H1 (cell line): ENCODE measurements around the gene PHLDA1. TPM values are rescaled to one million over a fixed set of nuclear protein-coding genes. Genes with fewer than 3 reads are reported as not detected.

Source experiments
- CTCF ChIA-PET: fragments of 300-600 bp; sonication (Branson Sonifier 250); formaldehyde crosslinking; loops from one replicate; lab custom pipeline; 2021; ENCODE audit not compliant: partially characterized antibody; lab: Charles Lee
- POLR2A ChIA-PET: fragments of 300-600 bp; sonication (Branson Sonifier 250); formaldehyde crosslinking; loops from one replicate; lab custom pipeline; 2021; ENCODE audit warnings: inconsistent platforms; ENCODE audit not compliant: partially characterized antibody; lab: Charles Lee
- DNase-seq, 2 experiments: peaks; one replicate each; pipeline versions ENCODE4 v3.0.0 to v3.0.0-alpha.2; 2010 to 2022; ENCODE audit warnings: low spot score in 2 of 2, low read depth in 1 of 2, mixed read lengths in 1 of 2
- FAIRE-seq: peaks from 2 replicates; lab custom pipeline; 2011; peaks lifted over from hg19 to GRCh38; lab: Jason Lieb, UNC
- H2AFZ ChIP-seq: 2 replicates; pipeline ENCODE4 v1.8.1; 2012; ENCODE audit warnings: low read length, inconsistent platforms
- H2AK5ac ChIP-seq: 2 replicates; pipeline ENCODE4 v1.6.1; 2013; ENCODE audit warnings: low read depth, low read length
- H2BK120ac ChIP-seq: replicated peaks from 2 replicates; pipeline ENCODE3; 2013; ENCODE audit warnings: low read depth, low read length, inconsistent platforms
- H2BK12ac ChIP-seq: 2 replicates; pipeline ENCODE4 v1.6.1; 2013; ENCODE audit warnings: low read depth, low read length
- H2BK15ac ChIP-seq: 2 replicates; pipeline ENCODE4 v1.6.1; 2013; ENCODE audit warnings: low read length
- H2BK20ac ChIP-seq: 2 replicates; pipeline ENCODE4 v1.6.1; 2013; ENCODE audit warnings: low read length
- H2BK5ac ChIP-seq: 2 replicates; pipeline ENCODE4 v1.6.1; 2013; ENCODE audit warnings: low read depth, low read length
- H3K14ac ChIP-seq: 2 replicates; pipeline ENCODE4 v1.6.1; 2013; ENCODE audit warnings: inconsistent platforms; ENCODE audit not compliant: insufficient read length
- H3K18ac ChIP-seq: 2 replicates; pipeline ENCODE4 v1.6.1; 2013; ENCODE audit warnings: low read length; ENCODE audit errors: extremely low read depth
- H3K23ac ChIP-seq: 2 replicates; pipeline ENCODE4 v1.6.1; 2013; ENCODE audit warnings: inconsistent platforms; ENCODE audit not compliant: insufficient read length
- H3K23me2 ChIP-seq: 2 replicates; pipeline ENCODE4 v1.6.1; 2013; ENCODE audit warnings: low read depth, low read length
- H3K27ac ChIP-seq: 2 replicates; pipeline ENCODE4 v1.6.1; 2011; ENCODE audit warnings: low read depth, low read length, inconsistent platforms
- H3K27me3 ChIP-seq, 4 experiments: replicated peaks in 1 of 4; 1 replicate in 1 of 4; 2 replicates in 3 of 4; pipeline versions ENCODE4 v1.6.1 to v1.8.1; 2011 to 2013; ENCODE audit warnings: low read length in 3 of 4, mild to moderate bottlenecking in 3 of 4, inconsistent platforms in 2 of 4, mixed read lengths in 2 of 4, moderate library complexity in 1 of 4; ENCODE audit not compliant: control insufficient read depth in 3 of 4, insufficient read depth in 3 of 4; ENCODE audit errors: extremely low read depth in 1 of 4
- H3K36me3 ChIP-seq, 4 experiments: 2 replicates each; pipeline versions ENCODE4 v1.6.1 to v1.8.1; 2011 to 2013; ENCODE audit warnings: mild to moderate bottlenecking in 4 of 4, low read length in 3 of 4, moderate library complexity in 2 of 4, control low read depth in 1 of 4, inconsistent platforms in 1 of 4; ENCODE audit not compliant: insufficient read depth in 4 of 4, control insufficient read depth in 2 of 4
- H3K4ac ChIP-seq: replicated peaks from 2 replicates; pipeline ENCODE3; 2013; ENCODE audit warnings: low read length, low read depth, mixed read lengths, inconsistent platforms; ENCODE audit not compliant: insufficient read length
- H3K4me1 ChIP-seq, 4 experiments: replicated peaks in 1 of 4; 1 replicate in 1 of 4; 2 replicates in 3 of 4; pipeline versions ENCODE4 v1.6.1 to v1.8.1; 2011 to 2013; ENCODE audit warnings: low read length in 3 of 4, inconsistent platforms in 2 of 4, mixed read lengths in 1 of 4; ENCODE audit not compliant: insufficient read depth in 4 of 4, control insufficient read depth in 3 of 4
- H3K4me2 ChIP-seq, 2 experiments: 2 replicates each; pipeline versions ENCODE4 v1.6.1 to v1.8.1; 2011 to 2013; ENCODE audit warnings: low read depth in 2 of 2, low read length in 2 of 2, control low read depth in 1 of 2, inconsistent platforms in 1 of 2, mild to moderate bottlenecking in 1 of 2; ENCODE audit not compliant: insufficient read depth in 1 of 2
- H3K4me3 ChIP-seq, 4 experiments: fragments of 200-600, 300-600 bp in 1 of 4; sonication (generic), shearing (Covaris generic), sonication (Bioruptor Twin) in 1 of 4; 2 replicates each; pipeline versions ENCODE4 v1.5.1 to v1.8.1; 2011 to 2016; ENCODE audit warnings: low read length in 4 of 4, low read depth in 3 of 4, control low read depth in 2 of 4, inconsistent platforms in 2 of 4, mild to moderate bottlenecking in 2 of 4, mixed read lengths in 1 of 4, moderate library complexity in 1 of 4; ENCODE audit not compliant: insufficient read depth in 2 of 4; ENCODE audit errors: extremely low read depth in 1 of 4
- H3K56ac ChIP-seq: replicated peaks from 2 replicates; pipeline ENCODE3; 2013; ENCODE audit warnings: low read depth, mild to moderate bottlenecking, mixed read lengths, low read length, inconsistent platforms; ENCODE audit not compliant: insufficient read length
- H3K79me1 ChIP-seq: 2 replicates; pipeline ENCODE4 v1.6.1; 2013; ENCODE audit warnings: low read depth, low read length, control low read depth
- H3K79me2 ChIP-seq, 2 experiments: 2 replicates each; pipeline versions ENCODE4 v1.6.1 to v1.8.1; 2012 to 2013; ENCODE audit warnings: low read length in 2 of 2, mild to moderate bottlenecking in 2 of 2, inconsistent platforms in 1 of 2; ENCODE audit not compliant: insufficient read depth in 2 of 2, control insufficient read depth in 1 of 2
- H3K9ac ChIP-seq, 4 experiments: replicated peaks in 1 of 4; 1 replicate in 1 of 4; 2 replicates in 3 of 4; pipeline versions ENCODE4 v1.6.1 to v1.8.1; 2011 to 2013; ENCODE audit warnings: low read depth in 3 of 4, low read length in 3 of 4, control low read depth in 2 of 4, mild to moderate bottlenecking in 2 of 4, moderate library complexity in 2 of 4, inconsistent platforms in 1 of 4; ENCODE audit errors: extremely low read depth in 1 of 4
- H3K9me3 ChIP-seq, 2 experiments: 2 replicates each; pipeline versions ENCODE4 v1.6.1 to v1.8.1; 2012 to 2013; ENCODE audit warnings: mild to moderate bottlenecking in 2 of 2, moderate library complexity in 2 of 2, control low read depth in 1 of 2, inconsistent platforms in 1 of 2, low read depth in 1 of 2, low read length in 1 of 2, mixed read lengths in 1 of 2; ENCODE audit not compliant: insufficient read depth in 2 of 2
- H4K20me1 ChIP-seq, 2 experiments: replicated peaks in 1 of 2; 2 replicates each; pipeline versions ENCODE3 to v1.8.1; 2011 to 2013; ENCODE audit warnings: inconsistent platforms in 2 of 2, low read length in 2 of 2, mild to moderate bottlenecking in 1 of 2; ENCODE audit not compliant: insufficient read depth in 2 of 2, control insufficient read depth in 1 of 2
- H4K5ac ChIP-seq: 2 replicates; pipeline ENCODE4 v1.6.1; 2013; ENCODE audit warnings: low read length, low read depth, mixed read lengths, inconsistent platforms; ENCODE audit not compliant: insufficient read length
- H4K8ac ChIP-seq: 2 replicates; pipeline ENCODE4 v1.8.0; 2013; ENCODE audit warnings: mild to moderate bottlenecking, moderate library complexity, low read length, inconsistent platforms; ENCODE audit not compliant: insufficient read depth; ENCODE audit errors: extremely low read depth
- H4K91ac ChIP-seq: replicated peaks from 2 replicates; pipeline ENCODE3; 2013; ENCODE audit warnings: low read length, mixed read lengths, inconsistent platforms; ENCODE audit not compliant: insufficient read length
- SAP30 ChIP-seq: fragments of 300-600 bp; sonication (generic); IDR thresholded peaks from 2 replicates; pipeline ENCODE4 v1.7.1; 2012; ENCODE audit warnings: low read length, moderate library complexity, mild to moderate bottlenecking, inconsistent platforms; ENCODE audit not compliant: insufficient read depth, insufficient replicate concordance
- polyA plus RNA-seq, 7 experiments: library from polyadenylated mRNA; depleted of rRNA in 3 of 7; stranded (reverse) in 5 of 7; unstranded in 2 of 7; fragments of >200 nt in 5 of 7; fragments of 200-250 nt in 2 of 7; gene quantifications; 1 replicate in 5 of 7; 2 replicates in 1 of 7; 4 replicates in 1 of 7; pipeline versions ENCODE4 v1.2.1 to v1.2.3, GENCODE V29; 2011 to 2013; ENCODE audit warnings: missing spikeins in 2 of 7, mixed read lengths in 2 of 7
- total RNA-seq: library from RNA; stranded (reverse); fragmentation: NEBNext Ultra II Directional; extraction: Animal tissue kit (Norgen Biotek cat#: 25700); gene quantifications from 2 replicates; pipeline ENCODE4 v1.2.1, GENCODE V29; 2021

Gene PHLDA1
- total and polyA plus RNA-seq, 2 of the 8 experiments (the other 6 are each of a cell fraction or from before 2014, with no cell fraction given) = 18.9 to 19.4 TPM

DNA sequence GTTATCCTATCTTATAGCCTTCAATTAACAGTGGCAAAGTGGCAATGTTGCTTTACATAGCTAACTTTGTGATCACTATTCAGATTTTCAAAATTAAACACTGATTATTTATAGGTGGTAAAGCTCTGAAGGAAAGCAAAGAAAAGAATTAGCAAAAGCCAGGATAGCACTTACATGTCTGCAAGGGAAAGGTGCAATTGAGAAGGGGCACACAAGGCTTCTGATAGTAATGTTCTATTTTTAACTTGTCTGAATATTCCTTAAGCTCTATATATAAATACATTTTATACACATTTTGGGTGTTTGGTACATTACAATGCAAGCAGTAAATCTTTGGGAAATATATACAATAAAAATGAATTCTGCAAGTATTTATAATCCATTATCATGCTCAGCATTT is 42.0 kb upstream of the PHLDA1 start:
- Histone ChIP-seq H4K5ac (no peak overlapping the region), H3K18ac (no peak overlapping the region), H3K23ac (no peak overlapping the region), H3K9ac (no peak overlapping the region), H2BK12ac (no peak overlapping the region), H3K56ac (no peak overlapping the region), H3K79me1 (no peaks in the 10 kb centered on the region), H2BK20ac (no peak overlapping the region)
- no peak for TF ChIP-seq SAP30
- TF ChIP-seq, all 59 proteins: peak for 0
- peaks cover 0 to 11% (median 4%) of the 10 kb centered on the region in 4 experiments; a peak in 4 of 7 replicates for H3K4me1 ChIP-seq
- no peak overlapping the region for H3K4me3 ChIP-seq
- no peak overlapping the region for H2BK120ac ChIP-seq
- ChIA-PET CTCF (interaction anchor here (1.0 kb wide), 1 partner anchor 37 kb away, joined by 5 read pairs; no protein-coding TSS in a partner anchor), POLR2A (interaction anchor here (0.9 to 1.3 kb wide), 2 partner anchors 8 to 12 kb away, joined by 3 to 5 read pairs; no protein-coding TSS in a partner anchor)
- no peak overlapping the region for H3K27ac ChIP-seq
- H3K4me2 ChIP-seq = 0 out of 4 replicates have a peak overlapping the region, but pooled peaks of 1 of the 2 experiments have one; percentile 6
- H4K20me1 ChIP-seq = peaks cover 41 to 54% of the 10 kb centered on the region in 2 experiments
- peaks cover 62 to 100% of the 10 kb centered on the region in 2 experiments for H3K79me2 ChIP-seq
- H2AK5ac ChIP-seq = no peak overlapping the region
- no peak overlapping the region for H2AFZ ChIP-seq
- H4K91ac ChIP-seq = no peak overlapping the region
- DNase-seq (no peak), FAIRE-seq (no peak)
- no peak overlapping the region for H3K4ac ChIP-seq
- no peak overlapping the region for H4K8ac ChIP-seq
- H3K9me3 ChIP-seq = no peaks in the 10 kb centered on the region
- no peak overlapping the region for H2BK5ac ChIP-seq
- H3K36me3 ChIP-seq = peaks cover 0 to 48% (median 7%) of the 10 kb centered on the region in 4 experiments; a peak in 5 of 8 replicates
- H3K27me3 ChIP-seq = no peaks in the 10 kb centered on the region
- no peak overlapping the region for H2BK15ac ChIP-seq
- no peaks in the 10 kb centered on the region for H3K23me2 ChIP-seq
- no peak overlapping the region for H3K14ac ChIP-seq
